Measurements from ENCODE around the gene CCDC116.

CCDC116 gene

DNA sequence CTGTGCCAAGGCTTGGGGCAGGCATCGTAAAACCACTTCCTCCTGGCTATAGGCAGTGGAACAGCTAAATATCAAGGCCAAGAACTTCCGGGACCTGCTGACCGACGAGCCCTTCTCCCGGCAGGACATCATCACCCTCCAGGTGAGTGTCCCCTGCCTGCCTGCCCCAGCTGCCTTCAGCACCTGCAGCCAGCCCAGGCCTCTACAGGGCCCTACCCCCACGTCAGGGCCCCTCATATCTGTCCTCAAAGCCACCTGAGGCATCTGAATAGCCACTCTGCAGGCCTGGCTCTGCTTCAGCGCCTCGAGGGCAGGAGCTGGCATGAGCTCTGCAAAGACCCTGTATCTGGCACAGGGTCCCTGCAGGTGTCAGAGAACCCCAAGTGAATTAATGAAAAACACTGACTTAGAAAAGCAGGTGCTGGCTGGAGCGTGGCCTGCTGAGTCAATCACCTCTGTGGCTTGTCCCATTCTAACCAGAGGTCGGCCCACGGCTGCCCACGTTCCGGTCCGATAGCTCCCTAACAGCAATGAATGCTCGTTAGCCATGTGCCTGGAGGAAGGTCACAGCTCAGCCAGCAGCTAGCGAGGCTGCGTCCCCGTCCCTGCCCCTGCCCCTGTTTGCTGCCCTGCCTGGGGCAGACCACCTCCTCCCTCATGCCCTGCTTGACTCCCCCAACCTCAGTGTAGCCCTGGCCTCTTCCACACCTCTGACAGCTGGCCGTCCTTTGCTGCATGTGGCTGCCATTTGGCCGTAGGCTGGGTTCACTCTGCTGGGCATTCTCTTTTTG, 50.0 kb downstream of the CCDC116 start:
- DNase-seq, result no peak

DNA sequence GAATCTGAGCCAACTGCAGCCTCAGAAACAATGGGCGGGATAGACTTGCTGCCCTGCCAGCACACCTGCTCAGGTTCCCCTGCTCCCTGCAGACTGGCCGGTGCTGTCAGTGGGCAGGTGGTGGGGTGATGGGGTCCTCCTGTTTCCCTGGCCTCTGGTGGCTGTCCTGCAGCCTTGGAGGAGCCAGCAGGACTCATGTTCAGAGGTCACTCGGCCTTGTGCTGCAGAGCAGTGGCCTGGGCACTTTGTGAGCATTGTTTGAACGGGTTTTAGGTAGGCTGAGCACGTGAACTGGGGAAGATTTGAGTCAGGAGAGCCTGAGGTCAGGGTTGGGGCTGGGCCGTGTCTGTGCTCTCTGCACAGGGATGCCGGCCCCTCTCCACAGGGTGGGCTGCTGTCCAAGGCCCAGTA, 50.8 kb downstream of the CCDC116 start:
- no peak for DNase-seq

DNA sequence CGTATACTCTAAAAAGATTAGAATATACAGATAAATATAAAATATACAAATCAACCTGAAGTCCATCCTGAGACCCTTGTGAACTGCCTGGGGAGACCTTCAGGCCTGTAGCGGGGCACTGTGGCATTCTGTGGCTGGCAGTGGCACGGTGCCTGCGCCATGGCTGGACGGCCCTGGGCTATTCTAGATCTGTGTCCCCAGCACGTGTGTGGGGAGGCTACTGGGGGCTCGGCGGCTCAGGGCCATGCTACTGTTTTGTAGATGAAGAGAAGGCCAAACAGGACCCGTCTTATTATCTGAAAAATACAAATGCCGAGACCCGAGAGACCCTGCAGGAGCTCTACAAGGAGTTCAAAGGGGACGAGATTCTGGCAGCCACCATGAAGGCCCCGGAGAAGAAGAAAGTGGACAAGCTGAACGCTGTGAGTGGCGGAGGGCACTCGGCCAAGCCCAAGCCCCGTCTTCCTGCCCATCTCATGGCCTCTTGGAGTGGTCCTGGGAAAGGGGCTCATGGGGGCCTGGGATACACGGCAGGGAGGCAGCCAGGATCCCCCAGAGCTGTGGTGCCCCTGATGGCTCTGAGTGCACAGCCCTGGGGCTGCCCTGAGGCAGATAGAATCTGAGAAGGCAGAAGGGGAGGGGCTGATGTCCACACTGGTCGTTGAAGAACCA, 52.1 kb downstream of the CCDC116 start:
- DNase-seq, result no peak

DNA sequence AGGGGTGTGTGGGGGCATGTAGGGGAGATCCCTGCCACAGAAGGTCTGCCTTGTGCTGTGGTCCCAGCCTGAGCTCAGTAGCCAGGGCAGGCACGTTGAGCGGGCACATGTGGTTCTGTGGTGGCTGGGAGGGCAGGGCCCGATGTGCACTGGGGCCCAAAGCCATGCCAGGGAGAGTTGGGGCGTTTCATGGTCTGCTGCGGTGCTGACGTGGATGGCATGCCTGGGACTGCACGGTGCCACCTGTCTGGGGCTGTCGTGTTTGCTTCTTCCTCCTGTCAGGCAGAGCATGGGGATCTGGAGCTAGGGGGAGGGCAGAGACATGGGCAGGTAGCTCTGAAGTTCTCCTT, 52.6 kb downstream of the CCDC116 start:
- no peak for DNase-seq

DNA sequence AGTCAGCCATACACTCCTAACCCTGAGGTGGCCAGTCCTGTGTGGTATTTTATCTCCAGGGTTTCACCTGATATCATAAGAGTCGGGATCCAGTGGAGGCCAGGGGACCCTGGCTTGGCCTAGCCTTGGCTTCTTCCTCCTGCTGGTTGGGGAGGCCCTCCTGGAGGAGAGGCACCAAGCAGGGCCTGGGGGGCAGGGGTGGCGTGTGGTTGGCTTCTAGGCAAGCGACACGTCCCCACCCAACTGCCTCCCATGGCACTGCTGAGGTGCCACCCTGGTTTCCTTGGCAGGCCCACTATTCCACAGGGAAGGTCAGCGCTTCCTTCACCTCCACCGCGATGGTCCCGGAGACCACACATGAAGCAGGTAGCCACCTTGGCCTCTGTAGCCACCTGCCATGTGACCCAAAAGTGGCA, 53.6 kb downstream of the CCDC116 start:
- no peak for DNase-seq

Data from NCI-H1092 (cell line).